NCI-H128 (cell line): ENCODE results near the gene MYOF.

Experiments
- DNase-seq: peaks from one replicate; lab custom pipeline; 2025; ENCODE audit not compliant: unreplicated experiment; lab: John Stamatoyannopoulos, UW

Gene MYOF

DNA sequence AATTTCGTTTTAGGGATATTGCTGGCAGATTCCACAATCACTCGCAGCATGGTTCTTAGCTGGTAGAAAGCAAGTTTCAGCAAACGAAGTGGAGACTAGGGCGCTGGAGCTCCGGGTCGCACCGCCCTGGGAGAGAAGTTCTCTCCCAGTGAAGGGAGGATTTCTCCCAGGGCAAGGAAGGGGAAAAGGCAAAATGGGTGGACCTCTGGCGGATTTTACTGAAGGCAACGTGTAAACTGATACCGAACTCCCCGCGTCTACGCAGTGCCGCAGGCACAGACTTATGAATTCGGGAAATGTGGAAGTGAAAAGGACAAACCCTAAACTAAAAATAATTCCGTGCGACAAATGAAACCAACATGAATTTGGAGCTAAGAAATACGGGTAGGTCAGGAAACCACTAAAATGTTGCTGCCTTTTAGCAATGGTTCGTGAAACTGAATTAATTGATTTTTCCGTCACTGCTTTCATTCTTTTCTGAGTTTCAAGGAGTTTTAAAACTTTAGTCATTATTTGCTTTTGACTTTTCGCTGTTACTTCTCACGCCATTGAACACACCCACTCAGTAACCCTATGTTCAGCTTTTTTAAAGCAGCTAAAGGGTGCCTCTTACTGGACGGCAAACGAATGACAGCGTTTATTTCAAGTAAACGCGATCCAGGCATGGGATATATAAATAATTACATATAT, at the start of gene MYOF:
Gene MYOF (minus strand): TSS at position 190 of the 690 bp plus-strand sequence. CDS start 140 bp downstream, at position 50.
- peak; percentile 4 for DNase-seq

DNA sequence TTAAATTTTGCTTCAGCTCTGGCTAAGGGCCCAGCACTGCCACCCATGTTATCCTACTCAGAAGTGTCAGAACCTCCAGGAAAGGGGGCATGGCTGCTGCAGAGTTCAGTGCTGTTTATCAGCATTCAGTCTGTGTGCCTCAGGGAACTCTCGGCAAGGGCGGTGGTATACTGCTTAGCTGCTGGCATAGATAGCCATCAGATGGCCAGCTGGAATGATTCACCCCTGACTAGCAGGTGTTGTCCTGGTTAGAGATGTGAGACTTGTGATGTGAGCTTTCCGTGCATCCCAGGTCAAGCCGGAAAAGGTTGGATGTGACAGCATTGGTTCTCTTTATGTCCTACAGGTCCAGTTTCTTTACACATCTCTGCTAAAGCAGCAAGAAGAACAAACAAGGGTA, 36.4 kb upstream of the MYOF start:
- no peak for DNase-seq

DNA sequence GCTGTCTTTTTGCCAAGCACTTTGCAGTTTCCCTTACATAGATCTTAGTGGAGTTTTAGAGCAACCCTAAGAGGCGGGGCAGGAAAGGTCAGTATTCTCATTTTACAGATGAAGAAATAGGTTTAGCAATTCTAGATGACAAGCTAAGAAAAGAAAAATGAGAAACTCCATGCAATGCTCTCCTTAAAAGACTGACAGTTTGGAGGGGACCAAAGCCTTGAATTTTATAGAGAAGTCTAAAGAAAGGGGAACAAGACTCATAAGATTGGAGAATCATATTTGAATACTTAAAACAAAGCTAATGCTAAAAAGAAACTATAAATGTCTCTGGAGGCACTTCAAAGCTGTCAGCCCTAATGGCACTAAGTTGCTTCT, 33.9 kb upstream of the MYOF start:
- no peak for DNase-seq

- DNase-seq = no peak
These were observed 33.2 kb upstream of the MYOF start for GRCh38 chr10:93515071-93516005.

DNA sequence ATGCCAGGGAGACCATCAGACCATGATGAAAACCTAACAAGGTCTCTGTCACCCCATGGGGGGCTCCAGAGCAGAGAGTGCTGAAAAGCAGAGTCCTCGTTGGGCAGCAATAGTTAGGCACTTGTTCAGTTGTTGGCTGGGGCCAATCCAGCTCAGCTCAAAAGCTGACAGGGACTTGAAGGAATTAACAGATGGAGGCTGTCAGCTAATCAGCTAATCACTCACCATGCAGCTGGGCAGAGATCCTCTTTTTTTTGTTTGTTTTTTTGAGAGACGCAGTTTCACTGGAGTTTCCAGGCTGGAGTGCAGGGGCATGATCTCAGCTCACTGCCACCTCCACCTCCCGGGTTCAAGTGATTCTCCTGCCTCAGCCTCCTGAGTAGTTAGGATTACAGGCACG, 32.4 kb upstream of the MYOF start:
- DNase-seq = no peak

DNA sequence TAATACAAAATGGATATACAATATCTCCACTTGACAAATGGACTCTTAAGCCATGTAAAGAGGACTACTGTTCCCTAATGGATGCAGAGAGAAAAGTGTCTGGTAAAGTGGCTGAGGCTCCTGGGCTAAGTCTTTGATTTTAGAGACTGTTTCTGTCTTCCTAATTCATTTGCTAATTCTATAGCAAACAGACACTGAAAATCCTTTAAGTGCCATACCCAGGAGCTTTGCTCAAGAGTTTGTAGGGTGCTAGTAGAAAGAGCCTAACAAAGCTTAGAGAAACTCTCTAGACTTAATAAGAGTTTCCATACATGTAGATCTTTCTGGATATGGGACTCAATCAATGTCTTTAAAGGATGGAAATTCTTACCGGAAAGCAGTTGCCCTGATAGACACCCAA, 31.0 kb upstream of the MYOF start:
- DNase-seq = no peak

DNA sequence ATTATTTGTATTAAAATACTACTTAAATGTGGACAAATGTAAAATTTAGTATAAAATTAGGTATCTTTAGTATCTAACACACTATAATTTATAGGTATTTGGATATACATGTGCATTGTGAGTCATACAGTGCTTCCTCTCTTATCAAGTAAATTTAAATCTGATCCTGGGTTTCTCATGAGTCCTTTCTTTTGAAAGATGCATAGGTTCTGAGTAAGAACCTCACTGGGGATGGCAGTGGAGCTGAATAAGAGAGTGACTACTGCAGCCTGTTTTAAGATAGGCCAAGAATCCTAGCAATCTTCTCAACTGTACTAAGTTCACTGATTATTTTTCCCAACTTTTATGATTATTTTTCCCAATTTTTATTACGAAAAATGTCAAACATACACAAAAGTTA, 30.4 kb upstream of the MYOF start:
- no peak for DNase-seq

DNA sequence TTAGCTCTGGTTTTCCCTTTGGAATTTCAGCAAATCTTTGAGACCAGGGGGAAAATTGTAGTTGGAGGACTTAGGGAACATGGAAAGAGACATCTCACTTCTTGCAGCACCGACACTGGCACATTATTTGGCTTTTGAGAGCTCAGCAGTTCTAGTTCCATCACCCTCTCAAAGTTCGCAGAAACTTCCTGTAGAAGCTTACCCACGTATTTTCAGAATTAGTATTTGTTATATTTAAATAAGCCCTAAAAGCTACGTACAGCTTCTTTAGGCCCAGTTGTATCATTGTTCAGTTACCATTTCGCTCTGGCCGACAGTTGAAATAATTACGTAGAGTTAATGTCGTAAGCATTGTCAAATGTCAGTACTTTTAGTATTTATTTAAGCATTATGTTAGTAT, 27.7 kb upstream of the MYOF start:
- DNase-seq = no peak

DNA sequence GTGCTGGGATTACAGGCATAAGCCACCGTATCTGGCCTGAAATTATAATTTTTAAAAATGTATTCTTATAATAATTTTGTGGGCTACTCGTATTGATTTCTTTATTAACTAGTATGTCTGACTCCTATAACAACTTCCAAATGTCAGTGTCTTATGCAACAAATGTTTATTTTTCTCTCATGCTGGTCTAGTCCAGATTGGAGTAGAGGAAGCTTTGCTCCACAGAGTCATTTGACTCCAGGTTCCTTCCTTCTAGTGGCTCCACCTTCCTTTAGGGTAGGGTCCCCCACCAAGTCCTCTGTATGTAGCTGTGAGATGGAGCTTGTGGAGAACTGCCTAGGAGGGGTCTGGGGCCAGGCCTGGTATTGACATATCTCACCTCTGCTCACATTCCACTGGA, 22.9 kb upstream of the MYOF start:
- DNase-seq = no peak

DNA sequence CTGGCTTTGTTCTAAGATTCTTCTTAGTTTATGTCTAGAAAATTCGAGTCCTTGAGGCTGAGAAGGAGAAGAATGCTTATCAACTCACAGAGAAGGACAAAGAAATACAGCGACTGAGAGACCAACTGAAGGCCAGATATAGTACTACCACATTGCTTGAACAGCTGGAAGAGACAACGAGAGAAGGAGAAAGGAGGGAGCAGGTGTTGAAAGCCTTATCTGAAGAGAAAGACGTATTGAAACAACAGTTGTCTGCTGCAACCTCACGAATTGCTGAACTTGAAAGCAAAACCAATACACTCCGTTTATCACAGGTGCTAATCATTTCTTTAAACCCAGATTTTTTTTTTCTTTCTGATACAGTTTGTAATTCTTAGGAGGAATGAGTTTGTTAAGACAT, 20.9 kb upstream of the MYOF start:
- DNase-seq = no peak

DNA sequence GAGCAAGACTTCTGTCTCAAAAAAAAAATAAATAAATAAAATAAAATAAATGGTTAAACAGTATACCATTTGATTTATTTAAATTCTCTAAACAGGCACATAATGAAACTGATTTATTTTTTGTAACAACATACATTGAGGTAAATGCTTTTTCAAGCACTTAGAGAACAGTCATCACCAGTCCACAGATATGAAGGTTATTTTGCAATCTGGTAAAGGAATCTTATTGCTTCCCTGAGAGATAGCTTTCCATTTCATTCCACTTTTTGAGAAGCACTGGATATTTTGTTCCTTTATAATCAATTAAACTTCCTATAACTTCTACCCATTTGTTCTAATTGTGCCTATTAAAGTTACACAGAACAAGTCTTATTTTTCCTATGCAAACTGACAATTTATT, 19.5 kb upstream of the MYOF start:
- DNase-seq = no peak

GRCh38 chr10:93498166-93498565, 16.0 kb upstream of the MYOF start:
- no peak for DNase-seq

- peak; percentile 79 for DNase-seq
These were observed 14.3 kb upstream of the MYOF start, which contains the start of gene CEP55 for GRCh38 chr10:93496322-93497041. Gene CEP55 (plus strand): TSS chr10:93496612. CDS start chr10:93500052, 3,440 bp downstream.

DNA sequence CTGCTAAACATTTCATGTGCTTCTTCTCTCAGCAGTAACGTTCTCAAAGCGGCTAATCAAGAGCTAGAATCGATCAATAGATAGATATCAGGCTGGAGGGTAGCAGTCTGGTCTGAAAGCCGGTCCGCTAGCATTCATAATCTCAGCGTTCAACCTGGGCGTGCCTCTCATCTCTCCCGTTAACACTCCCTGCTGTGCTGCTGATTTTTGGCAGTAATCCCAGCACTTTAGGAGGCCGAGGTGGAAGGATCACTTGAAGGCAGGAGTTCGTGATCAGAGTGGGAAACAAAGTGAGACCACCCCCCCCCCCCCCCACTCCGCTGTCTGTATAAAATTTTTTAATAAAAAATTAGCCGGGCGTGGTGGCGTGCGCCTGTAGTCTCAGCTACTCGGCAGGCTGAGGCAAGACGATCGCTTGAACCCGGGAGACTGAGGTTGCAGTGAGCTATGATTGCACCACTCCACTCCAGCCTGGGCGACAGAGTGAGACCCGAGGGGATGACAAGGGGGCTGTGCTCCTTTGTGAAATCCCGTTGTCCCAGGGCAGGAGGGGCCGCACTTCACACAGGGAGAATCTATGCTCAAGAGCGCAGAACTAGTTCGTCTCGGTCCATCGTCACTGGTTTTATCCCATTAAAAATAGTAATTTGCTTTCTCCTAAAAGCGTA, 13.7 kb upstream of the MYOF start:
- peak; percentile 20 for DNase-seq

- no peak for DNase-seq
These were observed 12.4 kb upstream of the MYOF start for GRCh38 chr10:93494494-93494893.

DNA sequence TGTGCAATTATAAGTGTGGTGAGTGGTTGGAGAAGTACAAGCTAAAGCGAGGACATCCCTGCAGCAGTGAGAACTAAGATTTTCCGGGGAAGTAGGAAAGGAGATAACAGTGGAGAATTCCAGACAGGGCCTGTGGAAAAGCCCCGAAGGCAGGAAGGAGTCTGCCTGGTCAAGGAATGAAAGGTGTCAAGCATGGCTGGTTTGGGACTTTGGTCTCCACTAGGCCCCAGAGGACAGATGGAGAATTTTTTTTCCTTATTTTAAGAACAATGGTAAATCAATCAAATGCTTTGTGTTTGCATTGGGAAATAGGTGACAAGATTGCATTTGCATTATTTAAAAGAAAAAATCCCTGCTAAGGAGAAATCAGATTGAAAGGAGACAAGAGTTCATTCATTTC, 11.0 kb upstream of the MYOF start:
- no peak for DNase-seq

DNA sequence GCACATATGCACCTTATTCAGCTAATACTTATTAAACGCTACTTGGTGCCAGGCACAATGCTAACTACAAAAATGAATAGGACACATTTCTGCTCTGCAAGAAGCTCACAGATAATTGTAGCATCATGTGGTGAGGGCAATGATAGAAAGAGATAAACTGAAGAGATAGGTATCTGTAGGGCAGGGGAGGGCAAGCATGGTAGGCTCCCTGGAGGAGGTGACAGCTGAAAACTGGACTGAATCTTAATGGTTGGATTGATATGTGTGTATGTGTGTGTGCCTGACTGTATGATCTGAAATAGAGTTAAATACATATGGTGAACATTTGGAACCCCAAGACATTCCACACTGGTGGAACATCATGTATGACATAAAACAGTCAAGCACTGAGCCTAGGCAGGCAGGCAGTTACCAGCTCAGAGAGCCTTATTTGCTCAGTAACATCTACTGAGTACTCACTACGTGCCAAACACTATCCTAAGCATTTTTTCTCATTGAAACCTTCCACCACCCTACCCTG, 9.5 kb upstream of the MYOF start:
- no peak for DNase-seq

GRCh38 chr10:93488956-93489528, 6.9 kb upstream of the MYOF start:
- no peak for DNase-seq

DNA sequence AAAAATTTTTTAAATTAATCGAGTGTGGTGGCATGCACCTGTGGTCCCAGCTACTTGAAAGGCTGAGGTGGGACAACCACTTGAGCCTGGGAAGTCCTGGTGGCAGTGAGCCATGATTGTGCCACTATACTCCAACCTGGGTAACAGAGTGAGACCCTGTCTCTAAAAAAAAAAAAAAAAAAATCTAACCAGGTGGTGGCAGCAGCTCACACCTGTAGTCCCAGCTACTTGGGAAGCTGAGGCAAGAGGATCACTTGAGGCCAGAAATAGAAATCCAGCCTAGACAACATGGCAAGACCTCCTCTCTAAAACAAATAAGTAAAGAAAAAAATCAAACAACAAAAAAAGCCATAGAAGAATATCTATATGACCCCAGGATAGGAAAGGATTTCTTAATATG, 3.6 kb upstream of the MYOF start:
- no peak for DNase-seq

- DNase-seq = no peak
These were observed 443 bp downstream of the MYOF start for GRCh38 chr10:93481637-93482144.
